ENCODE results near the gene OR10A5.
"Not testable (repeated sequence)": the region's sequence is repeated elsewhere in the genome, so short reads cannot be mapped to it uniquely, and the experiment has no call there.

Gene OR10A5

GRCh38 chr11:6876914-6877313 is 31.4 kb downstream of the OR10A5 start:
- no peak for DNase-seq

DNA sequence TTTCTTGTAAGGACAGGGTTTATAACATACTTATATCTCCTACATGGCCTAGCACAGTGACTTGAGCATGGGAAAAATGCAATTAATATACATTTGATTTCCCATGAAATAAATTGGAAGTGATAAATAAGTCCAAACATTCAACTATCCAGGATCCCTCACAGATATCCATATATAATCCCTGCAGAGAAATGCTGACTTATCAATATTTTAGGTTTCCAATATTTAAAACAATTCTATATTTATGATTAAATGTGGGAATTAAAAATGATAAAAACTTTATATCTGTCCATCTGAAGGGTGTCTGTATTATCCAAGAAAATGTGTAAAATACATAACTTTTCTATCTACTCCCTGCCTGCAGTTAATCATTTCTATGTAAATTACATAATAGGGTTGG is 37.3 kb downstream of the OR10A5 start:
- no peak for DNase-seq

DNA sequence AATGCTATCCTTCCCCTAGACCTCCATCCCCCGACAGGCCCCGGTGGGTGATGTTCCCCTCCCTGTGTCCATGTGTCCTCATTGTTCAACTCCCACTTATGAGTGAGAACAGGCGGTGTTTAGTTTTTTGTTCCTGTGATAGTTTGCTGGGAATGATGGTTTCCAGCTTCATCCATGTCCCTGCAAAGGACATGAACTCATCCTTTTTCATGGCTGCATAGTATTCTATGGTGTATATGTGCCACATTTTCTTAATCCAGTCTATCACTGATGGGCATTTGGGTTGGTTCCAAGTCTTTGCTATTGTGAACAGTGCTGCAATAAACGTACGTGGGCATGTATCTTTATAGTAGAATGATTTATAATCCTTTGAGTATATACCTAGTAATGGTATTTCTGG is 42.2 kb downstream of the OR10A5 start:
- not testable (repeated sequence) for DNase-seq

- no peak for DNase-seq
These were observed 43.3 kb downstream of the OR10A5 start for GRCh38 chr11:6888830-6889229.

DNA sequence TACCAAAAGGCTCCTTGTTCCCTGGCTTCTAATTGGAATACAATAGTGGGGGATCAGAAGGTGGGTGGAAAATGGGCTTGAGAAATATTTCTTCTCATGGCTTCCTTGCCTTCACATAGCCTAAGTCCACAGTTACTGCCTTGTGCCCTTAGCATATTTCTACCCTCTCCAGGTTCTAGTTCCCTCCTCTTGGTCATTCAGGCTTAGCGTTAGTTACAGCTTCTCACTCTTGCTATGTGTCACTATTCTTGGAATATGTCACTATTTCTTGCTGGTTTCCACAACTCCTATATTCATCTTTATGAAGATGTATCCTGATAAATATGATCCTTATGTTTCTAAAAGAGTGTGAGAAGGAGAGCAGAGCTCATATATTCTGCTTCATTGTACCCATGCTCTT is 44.4 kb downstream of the OR10A5 start:
- no peak for DNase-seq

DNA sequence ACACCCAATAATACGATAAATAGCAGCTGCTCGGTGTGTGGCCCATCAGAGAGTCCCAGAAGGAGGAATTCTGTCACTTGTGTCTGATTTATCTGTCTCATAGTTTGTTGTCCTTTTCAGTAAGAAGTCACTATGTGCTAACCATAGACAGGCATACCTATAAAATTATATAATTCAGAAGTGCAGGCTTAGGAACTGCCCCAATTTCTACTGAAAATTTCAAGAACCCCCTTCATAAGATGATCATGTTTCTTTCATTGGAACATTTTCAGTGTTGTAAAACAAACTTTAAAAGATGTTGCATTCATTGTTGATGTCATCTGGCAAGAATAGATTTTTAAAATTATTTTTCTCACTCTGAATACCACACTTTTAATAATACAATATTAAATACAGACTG is 46.9 kb downstream of the OR10A5 start, which contains the start of gene OR2D2:
OR2D2 (minus strand) TSS at position 101 of the 400 bp plus-strand sequence; CDS start at position 101, 0 bp downstream.
- no peak for DNase-seq

- DNase-seq: no peak
These were observed 48.6 kb downstream of the OR10A5 start for GRCh38 chr11:6894097-6894496.

GRCh38 chr11:6895010-6895409 is 49.5 kb downstream of the OR10A5 start:
- no peak for DNase-seq
